CD4-positive, alpha-beta T cell treated with Interleukin-10 for 1 hour (primary cell): ENCODE data around the gene PPP6R2.

Experiments used
- DNase-seq: peaks from one replicate; pipeline ENCODE4 v3.0.0-alpha.2; 2020

The PPP6R2 gene

GRCh38 chr22:50436015-50436830 is 93.1 kb downstream of the PPP6R2 start:
- no peak for DNase-seq

DNA sequence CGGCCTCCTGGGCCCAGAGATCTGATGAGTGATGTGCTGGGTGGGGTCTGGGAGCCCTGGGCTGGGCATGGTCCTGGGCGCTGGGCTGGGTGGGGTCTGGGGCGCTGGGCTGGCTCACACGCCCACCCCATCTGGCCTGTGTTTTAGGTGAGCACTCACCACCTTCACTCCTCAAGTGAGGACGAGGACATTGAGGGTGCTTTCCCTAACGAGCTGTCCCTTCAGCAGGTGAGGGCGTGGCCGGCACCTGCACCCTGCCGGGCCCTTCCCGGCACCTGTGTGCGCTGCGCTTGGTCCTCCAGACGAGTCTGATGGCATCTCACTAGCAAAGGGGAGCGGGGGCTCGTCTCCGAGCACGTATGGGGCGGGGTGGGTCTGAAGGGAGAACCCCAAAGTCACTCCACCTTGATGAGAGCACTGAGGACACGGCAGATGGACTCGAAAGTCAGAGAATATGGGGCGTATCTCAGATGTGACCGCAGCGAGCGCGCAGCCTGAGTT is 93.8 kb downstream of the PPP6R2 start:
- DNase-seq = no peak

GRCh38 chr22:50437511-50438304 is 94.6 kb downstream of the PPP6R2 start:
- no peak for DNase-seq

GRCh38 chr22:50438305-50439275 is 95.5 kb downstream of the PPP6R2 start:
- no peak for DNase-seq

DNA sequence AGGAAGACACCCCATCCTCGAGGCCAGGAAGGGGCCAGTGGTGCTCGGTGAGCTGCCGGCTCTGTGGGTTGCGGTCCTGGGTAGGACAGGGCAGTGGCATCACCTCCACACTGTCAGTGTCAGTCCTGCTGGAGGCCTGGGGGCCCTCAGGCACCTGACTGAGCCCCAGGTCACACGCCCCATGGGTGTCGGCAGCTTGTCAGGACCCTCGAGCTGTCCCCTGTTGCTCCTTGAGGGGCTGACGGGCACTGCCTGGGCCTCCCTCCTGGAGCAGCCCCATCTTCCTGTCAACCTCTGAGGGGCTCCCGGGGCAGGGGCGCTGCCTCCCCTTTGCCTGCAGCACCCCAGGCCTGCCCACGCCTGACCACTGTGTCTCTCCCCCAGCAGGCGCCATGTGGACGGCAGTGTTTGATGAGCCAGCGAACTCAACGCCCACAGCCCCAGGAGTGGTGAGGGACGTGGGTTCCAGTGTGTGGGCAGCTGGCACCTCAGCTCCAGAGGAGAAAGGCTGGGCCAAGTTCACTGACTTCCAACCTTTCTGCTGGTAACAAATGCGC is 96.3 kb downstream of the PPP6R2 start:
- DNase-seq = no peak

GRCh38 chr22:50439871-50440331 is 96.8 kb downstream of the PPP6R2 start:
- no peak for DNase-seq

DNA sequence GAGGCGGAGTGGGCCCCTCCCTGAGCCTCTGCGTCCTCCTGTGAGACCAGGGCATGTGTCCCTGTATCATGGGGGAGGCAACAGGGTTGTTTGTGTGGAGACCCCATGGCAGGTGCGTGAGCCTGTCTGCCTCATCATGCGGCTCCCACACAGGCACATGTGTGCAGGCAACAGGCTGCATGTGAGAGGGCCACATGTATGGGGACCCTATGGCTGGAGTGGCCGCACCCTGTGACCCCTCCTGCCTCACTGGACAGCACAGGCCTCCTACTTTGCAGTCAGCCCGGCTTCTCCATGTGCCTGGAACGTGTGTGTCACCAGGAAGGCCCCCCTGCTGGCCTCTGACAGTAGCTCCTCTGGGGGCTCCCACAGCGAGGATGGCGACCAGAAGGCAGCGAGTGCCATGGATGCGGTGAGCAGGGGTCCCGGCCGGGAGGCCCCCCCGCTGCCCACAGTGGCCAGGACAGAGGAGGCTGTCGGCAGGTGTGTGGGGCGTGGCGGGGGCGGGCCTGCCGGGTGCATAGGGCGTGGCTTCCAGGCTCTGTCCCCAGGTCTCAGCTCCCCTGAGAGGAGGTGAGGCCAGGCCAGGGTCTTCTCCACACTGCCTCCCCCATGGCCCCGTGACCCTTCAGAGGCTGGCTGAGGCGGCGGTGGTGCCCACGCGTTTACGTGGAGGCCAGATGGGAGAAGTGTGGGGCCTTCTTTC is 97.6 kb downstream of the PPP6R2 start:
- no peak for DNase-seq

DNA sequence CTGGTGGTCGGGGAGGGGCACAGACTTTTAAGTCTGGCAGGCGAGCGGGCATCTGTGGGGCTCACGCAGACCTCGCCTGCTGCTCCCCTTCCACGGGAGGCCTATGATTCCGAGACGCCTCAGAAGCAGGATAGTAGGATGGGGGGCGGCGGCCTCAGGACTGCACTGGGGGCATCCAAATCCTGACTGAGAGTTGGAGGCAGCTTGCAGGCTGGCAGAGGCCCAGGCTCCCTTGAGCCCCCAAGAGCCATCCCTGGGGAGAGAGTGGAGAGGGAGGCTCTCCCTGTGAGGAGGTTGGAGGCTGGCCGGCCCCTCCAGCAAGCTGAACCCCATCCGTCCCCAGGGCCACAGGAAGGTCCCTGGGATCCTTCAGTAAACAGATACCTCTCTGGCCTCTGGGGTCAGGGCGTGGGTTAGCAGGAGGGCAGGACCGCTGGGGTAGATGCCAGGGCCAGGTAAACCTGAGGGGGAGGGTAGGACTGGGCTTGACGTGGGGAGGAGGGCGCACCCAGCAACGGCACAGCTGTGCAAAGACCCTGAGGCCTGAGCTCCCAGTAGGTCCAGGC is 98.4 kb downstream of the PPP6R2 start:
- DNase-seq = no peak

DNA sequence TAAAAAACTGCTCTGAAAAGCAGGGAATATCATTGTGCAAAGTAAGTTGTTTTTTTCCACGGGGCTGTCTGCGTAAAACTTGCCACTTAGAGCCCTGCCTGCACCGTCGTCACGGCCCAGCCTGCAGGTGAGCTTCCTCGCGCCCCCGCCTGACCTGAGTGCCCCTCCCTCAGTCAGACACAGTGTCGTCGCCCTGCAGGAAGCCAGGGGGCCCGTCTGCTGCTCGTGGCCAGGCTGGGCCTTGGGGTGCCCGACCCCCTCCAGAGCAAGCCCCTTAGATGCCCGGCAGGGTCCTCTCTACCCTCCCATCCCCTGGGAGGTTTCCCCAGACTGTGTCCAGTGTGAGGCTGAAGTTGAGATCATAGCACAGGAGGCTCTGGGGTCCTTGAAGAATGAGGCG is 100.1 kb downstream of the PPP6R2 start:
- DNase-seq = no peak

DNA sequence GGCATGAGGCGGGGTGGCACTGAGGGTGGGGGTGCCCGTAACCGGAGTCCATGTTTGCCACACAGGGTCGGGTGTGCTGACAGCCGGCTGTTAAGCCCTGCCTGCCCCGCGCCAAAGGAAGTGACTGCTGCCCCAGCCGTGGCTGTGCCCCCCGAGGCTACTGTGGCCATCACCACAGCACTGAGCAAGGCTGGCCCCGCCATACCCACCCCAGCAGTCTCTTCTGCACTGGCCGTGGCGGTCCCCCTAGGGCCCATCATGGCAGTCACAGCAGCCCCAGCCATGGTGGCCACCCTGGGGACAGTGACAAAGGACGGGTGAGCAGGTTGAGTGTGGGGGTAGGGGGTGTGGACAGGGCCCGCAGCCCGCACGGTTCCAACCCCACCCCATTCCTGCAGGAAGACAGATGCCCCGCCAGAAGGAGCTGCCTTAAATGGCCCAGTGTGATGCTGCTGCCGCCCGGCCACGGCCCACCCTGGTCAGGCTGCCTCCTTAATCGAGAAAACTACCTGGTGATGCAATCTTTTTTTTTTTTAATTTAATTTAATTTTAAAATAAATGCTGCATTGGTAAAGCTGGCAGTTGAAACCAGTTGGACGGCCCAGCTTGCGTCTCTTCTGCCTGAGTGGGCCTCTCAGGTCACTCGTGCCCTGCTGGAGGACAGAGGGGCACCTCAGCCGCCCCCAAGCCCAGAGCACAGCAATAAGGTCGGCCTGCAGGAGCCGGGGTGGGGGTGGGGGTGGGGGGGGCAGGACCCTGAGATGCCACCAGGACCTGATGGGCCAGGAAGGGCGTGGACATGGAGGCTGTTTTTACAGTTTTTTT is 100.9 kb downstream of the PPP6R2 start:
- no peak for DNase-seq

DNA sequence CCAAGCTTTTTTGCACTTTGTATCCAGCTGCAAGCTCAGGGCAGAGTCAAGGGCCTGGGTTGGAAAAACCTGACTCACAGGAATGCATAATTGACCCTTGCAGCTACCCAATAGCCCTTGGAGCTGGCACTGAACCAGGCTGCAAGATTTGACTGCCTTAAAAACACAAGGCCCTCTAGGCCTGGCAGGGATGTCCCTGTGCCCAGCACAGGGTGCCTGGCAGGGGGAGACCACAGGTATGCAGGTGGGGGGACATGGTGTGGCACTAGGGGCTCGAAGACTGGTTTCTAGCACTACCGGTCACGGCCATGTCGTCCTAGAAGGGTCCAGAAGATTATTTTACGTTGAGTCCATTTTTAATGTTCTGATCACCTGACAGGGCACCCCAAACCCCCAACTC is 101.5 kb downstream of the PPP6R2 start:
- no peak for DNase-seq

DNA sequence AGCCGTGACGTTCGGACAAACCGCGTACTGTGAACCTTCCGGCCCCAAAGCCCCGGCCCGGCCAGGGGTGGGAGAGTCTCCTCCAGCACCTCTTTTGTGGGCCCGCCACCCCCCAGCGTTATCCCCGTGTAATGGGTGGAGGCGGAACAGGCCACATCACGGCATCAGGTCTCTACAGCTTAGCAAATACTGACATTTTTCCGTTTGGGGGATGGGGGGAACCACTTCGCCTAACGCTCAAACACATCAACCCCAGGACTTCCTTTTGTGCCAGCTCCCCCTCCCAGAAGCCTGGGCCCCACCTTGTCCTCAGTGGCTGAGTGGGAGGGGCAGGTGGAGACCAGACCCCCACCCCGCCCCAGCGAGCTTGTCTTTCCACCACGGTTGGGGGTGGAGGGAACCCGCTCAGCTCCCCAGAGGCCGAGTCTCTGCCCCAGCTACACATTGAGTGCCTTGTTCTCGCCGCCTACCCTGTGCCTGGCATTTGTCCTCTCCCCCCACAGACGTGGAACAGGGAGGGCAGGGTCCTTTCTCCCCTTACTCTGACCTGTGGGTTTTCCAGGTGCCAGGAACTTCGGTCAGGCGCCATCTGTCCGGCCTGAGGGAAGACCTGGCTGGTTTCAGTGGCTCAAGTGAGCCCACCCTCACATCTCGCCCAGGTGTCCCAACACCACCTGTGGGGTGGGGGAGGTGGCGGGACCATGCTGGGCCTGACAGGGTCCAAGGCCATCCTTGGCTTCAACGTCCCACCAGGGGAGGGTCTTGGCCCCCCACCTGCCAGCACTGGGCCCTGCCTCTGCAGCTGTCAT is 102.1 kb downstream of the PPP6R2 start:
- DNase-seq = peak; percentile 54

DNA sequence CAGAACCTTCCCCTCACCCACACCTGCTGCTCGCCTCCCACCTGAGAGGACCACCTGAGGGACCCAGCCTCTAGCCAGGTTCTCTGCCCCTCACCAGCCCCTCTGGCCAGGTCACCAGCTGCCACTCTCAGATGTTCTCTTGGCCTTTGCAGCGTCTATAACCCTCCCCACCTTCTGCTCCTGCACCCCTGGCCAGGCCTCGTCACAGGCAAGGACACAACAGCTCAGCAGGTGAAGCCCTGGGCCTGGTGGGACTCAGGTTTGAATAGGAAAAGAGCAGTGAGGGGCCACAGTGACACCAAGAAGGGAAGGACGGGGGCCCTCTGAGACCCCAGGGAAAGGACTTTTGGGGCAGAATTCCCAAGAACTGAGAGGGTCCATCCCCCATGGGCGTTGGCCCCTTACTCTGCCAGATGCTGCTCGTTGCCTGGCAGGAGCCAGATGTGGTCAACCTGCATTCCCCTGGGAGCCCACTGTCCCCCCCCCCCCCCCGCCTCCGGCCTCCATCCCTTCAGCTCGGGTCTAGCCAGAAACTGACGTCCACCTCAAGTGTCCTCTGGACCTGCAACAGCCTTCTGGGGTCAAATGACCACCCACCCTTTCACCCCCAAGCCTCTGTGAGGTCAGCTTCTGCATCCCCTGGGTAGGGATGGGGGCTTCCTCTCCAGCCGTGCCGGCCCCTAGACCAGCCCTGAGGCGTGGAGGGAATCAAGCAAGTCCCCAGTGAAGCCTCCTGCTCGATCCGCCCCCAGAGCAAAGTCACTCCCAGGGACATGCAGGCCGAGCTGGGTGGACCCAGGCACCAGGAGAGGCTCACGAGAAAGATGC is 103.0 kb downstream of the PPP6R2 start:
- DNase-seq = no peak

GRCh38 chr22:50446708-50447575 is 103.8 kb downstream of the PPP6R2 start:
- no peak for DNase-seq

DNA sequence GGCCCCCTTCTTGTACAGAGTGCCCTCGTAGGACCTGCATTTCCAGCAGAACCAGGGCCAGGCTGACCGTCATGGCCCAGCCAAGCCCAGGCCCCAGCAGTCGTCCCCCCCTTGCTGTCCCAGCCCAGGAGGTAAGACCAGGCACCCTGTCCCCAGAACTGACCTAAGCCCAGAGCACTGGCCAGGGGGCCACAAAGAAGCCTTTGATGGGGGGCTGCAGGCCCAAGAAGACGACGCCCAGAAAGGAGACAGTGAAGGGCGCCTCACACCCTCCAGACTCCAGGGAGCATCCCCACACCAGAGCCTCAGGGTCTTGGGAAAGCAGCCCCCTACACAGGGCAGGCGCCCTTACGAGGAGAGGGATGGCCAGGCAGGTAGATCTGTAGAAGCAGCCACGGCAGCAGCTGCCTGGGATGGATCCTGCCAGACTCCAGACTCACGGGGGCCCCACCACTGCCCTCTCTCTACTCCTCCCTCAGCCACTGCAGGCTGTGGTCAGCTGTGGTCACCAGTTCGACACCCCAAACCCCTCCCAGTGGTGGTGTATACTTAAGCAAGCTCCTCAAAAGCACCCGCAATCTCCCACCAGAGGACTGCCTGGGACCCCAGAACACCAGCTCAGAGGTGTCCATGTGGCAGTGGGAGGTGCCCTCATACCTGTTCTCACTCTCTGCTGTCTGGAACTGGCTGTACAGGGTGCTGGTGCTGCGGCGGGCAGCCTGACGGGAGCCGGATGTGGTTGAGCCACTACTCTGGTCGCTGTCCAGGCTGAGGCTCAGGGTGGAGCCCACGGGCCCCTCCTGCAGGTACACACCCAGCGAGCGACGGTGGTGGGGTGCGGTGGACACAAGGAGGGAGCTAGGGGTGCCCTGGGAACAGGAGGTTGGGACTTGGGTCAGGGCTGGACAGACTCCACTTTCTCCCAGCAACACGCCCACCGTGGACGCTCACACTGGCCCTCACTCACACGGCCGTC is 104.7 kb downstream of the PPP6R2 start:
- no peak for DNase-seq

DNA sequence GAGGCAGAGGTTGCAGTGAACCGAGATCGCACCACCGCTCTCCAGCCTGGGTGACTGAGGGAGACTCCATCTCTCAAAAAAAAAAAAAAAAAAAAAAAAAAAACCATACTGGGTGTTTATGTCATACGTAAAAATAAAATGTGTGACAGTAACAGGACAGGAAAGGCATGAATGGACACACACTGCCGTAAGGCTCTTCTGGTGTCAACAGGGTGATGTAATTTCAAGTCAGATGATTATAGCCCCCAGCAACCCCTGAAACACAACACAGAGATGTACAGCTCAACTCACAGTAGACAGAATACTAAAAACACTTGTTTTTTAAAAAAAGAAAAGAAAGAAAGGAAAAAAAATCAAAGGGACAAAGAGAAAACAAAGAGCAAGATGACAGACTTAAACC is 109.5 kb downstream of the PPP6R2 start:
- no peak for DNase-seq
